GOT3 (cell line): Measurements from ENCODE around the gene NOP14.
"Not testable (repeated sequence)": the region's sequence is repeated elsewhere in the genome, so short reads cannot be mapped to it uniquely, and the experiment has no call there.

ENCODE experiments used
- DNase-seq: peaks from one replicate; lab custom pipeline; 2025; ENCODE audit warnings: mixed read lengths; lab: John Stamatoyannopoulos, UW

The NOP14 gene

DNA sequence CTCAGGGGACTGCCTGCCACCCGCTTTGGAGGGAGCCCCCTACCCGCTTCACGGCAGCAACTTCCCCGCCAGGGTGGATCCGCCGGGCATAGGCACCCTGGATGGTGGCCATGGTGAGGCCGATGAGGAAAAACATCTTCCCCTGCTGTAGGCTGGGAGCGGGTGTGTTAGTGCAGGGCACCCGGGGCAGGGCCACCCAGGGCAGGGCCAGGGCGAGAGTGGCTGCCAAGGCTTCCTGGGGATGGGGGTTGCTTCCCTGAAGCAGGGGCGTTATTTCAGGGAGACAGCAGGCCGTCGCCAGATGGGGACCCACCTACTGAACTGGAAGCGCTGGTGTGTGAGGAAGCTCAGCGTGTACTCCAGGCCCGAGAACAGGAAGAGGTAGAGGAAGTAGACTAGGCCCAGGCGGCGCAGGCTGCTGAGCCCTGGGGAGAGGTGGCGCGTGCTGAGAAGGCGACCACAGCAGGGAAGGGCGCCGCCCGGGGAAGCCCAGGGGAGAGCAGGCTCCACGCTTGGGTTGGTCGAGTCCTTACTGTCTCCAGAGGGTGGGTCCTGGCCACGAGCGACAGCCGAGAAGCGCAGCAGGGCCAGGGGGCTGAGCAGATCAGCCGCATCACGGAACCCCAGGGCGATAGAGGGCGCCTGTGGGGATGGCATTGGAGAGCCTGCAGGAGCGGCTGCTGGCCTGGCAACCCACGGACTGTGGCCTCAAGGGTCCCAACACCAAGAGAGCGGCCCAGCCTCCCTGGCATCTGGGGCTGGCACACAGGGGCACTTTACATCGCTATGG lies 31.5 kb downstream of the NOP14 start:
- no peak for DNase-seq

DNA sequence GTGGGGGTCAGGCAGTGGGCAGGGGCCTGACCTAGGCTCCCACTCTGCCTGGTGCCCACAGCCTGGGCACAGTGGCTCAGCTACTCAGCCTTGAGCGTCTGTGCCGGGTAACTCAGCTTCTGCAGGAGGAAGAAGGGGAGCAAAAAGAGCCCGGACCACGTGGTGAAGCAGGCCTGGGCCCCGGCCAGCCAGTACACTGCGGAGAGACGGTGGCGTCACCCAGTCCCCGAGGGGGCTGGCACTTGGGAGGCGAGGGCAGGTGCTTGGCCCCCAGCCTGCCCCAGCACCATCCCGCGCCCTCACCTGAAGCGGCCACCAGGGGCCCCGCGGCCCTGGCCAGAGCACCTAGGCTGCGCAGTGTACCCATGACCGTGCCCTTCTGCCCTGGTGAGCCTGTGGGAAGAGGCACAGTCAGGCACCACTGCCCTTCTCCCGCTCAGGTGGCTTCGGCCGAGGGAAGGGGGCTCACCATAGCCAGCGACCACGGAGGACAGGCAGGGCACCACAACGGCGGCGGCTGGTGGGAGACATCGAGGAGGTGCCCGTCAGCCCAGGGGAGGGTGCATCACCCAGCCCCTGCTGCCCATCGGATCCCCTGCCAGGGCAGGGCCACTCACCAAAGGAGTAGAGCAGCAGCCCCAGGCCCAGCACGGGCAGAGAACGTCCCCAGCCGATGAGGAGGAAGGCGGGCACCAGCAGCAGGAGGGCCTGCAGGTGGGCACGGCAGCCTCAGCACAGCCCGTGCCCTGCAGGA lies 32.3 kb downstream of the NOP14 start:
- no peak for DNase-seq

GRCh38 chr4:2930135-2930757 lies 33.0 kb downstream of the NOP14 start:
- no peak for DNase-seq

DNA sequence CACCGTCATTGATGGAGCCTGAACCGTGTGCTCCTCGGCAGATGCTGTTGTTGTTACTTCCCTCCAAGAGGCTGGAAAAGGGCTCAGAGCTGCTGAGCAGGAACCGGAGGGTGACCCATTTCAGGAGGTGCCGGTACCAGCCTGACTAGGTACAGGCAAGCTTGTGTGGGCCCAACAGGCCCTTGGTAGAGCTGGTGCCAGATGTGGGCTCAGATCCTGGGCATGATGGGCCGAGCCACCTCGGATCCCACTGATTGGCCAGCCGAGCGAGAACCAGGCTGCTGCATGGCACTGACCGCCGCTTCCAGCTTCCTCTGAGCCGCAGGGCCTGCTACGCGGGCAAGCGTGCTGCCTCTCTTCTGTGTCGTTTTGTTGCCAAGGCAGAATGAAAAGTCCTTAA lies 33.7 kb downstream of the NOP14 start:
- DNase-seq: no peak

DNA sequence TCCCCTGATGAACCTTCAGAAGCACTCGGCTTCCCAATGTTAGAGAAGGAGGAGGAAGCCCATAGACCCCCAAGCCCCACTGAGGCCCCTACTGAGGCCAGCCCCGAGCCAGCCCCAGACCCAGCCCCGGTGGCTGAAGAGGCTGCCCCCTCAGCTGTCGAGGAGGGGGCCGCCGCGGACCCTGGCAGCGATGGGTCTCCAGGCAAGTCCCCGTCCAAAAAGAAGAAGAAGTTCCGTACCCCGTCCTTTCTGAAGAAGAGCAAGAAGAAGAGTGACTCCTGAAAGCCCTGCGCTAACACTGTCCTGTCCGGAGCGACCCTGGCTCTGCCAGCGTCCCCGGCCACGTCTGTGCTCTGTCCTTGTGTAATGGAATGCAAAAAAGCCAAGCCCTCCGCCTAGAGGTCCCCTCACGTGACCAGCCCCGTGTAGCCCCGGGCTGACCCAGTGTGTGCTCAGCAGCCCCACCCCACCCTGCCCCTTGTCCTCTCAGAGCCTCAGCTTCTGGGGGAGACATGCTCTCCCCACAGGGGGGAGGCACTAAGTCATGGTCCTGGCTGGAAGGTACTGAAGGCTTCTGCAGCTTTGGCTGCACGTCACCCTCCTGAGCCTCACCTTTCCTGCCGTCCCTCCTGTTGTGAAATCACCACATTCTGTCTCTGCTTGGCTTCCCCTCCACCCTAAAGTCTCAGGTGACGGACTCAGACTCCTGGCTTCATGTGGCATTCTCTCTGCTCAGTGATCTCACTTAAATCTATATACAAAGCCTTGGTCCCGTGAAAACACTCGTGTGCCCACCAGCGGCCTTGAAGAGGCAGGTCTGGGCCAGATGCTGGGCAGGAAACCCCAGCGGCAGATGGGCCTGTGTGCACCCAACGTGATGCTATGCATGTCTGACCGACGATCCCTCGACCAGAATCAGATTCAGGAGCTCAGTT lies 34.7 kb downstream of the NOP14 start:
- DNase-seq: no peak

GRCh38 chr4:2927696-2928075 lies 35.5 kb downstream of the NOP14 start:
- DNase-seq: no peak

GRCh38 chr4:2927016-2927695 lies 36.0 kb downstream of the NOP14 start:
- DNase-seq: no peak

DNA sequence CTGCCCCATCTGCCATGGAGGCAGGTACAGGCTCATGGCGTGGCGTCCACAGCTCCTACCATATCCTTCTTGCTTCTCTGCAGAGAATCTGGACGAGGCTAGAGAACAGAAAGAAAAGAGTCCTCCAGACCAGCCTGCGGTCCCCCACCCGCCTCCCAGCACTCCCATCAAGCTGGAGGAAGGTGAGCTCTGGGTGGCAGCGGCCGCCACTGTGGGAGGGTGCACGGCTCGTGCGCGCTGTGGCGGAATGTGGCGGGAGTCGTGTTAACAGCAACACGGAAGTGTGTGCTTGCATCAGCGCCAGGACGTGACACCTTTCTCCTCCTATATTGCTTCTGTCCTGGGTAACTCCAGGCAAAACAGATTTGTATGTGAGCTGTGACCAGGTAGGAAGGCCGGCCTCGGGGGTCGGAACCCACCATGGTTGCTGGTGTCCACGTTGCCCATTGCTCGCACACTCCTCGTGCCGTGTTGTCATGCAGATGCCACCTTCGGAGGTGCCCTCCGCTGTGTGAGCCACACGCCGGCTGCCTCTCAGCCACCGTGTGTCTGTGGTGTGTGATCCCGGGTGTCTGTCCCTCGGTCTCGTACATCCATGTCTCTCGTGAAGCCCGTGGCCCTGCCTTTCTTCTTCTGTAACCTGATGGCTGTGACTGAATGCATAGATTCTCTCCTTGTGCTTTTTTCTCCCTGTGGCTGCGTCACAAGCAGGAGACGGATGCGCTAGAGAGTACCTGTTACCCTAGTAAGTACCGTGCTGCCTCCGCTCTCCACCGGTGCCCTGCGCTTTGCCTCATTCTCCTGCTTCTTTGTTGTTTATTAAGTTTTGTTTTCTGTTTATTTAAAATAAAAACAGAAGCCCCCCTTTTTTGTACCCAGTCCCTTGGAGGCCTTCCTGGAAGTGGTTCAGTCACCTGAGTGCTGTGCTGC lies 37.0 kb downstream of the NOP14 start:
- no peak for DNase-seq

DNA sequence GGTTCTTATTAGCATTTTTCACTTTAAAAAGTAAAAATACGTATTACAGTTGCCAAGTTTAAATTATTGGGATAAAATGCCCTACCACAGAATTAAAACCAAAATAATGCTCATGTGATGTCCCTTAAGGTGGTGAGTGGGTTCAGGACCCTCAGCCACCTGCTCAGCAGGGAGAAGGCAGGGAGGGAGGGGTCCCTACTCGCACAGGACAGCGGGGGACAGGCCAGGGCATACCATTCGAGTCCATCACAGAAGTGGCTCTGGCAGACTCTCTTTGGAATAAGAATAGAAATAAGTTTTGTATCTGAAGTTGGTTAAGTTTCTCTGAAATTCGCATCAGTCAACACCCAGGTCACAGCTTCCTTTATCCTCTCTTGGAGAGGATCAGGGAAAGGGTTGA lies 37.7 kb downstream of the NOP14 start:
- DNase-seq: no peak

- no peak for DNase-seq
These were observed 38.4 kb downstream of the NOP14 start for GRCh38 chr4:2924765-2925301.

GRCh38 chr4:2924286-2924685 lies 38.9 kb downstream of the NOP14 start:
- DNase-seq: no peak

DNA sequence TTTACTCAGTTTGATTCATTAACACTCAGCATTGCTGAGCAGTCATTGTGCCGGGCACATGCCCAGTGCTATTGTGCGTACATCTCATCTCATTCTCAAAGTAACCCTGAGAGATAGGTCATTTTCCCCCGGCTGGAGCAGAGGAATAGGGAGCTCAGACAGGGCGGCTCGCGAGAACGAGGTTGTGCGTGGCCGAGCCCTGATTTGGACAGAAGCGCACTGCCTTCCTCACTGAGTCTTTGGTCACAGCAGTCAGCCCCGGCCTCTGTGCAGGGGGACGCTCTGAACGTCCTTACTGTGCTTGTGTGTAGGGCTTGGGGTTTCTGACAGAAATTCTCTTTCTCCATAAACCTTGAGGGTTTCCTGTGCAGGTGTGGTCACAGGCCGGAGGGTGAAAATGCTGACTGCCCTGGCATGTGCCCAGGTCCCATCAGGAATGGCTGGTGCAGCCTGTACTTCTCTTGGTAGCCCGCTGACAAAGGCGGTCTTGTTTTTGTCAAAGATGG lies 39.5 kb downstream of the NOP14 start:
- DNase-seq: no peak

DNA sequence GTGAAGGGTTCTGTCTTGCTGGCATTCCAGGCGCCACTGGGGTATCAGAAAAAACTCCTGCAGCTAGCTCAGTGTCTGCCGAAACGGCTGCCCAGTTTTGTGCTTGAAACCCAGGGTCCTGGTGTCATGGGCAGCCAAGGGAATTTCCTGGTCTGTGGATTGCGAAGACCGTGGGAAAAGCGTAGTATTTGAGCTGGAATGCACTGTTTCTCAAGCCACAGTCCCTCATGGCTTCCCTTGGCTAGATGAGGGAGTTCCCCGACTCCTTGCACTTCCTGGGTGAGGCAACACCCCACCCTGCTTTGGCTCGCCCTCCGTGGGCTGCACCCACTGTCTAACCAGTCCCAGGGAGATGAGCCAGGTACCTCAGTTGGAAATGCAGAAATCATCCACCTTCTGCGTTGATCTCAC lies 40.1 kb downstream of the NOP14 start:
- no peak for DNase-seq

DNA sequence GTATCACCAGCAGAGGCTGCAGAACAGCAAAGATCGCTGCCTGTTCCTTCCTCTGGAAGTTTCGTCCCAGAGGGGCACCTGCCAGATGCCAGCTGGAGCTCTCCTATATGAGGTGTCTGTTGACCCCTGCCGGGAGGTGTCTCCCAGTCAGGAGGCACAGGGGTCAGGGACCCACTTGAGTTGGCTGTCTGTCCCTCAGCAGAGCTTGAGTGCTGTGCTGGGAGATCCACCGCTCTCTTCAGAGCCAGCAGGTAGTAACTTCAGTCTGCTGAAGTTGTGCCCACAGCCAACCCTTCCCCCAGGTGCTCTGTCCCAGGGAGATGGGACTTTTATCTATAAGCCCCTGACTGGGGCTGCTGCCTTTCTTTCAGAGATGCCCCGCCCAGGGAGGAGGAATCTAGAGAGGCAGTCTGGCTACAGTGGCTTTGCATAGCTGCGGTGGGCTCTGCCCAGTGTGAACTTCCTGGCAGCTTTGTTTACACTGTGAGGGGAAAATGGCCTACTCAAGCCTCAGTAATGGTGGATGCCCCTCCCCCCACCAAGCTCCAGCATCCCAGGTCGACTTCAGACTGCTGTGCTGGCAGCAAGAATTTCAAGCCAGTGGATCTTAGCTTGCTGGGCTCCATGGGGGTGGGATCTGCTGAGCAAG lies 40.6 kb downstream of the NOP14 start:
- not testable (repeated sequence) for DNase-seq

DNA sequence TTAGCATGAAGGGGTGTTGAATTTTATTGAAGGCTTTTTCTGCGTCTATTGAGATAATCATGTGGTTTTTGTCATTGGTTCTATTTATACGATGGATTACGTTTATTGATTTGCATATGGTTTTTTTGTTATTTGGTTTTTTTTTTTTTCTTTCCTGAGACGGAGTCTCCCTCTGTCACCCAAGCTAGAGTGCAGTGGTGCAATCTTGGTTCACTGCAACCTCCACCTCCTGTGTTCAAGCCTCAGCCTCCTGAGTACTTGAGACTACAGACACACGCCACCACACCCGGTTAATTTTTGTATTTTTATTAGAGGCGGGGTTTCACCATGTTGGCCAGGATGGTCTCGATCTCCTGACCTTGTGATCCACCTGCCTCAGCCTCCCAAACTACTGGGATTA lies 44.5 kb downstream of the NOP14 start:
- not testable (repeated sequence) for DNase-seq

- not testable (repeated sequence) for DNase-seq
These were observed 44.9 kb downstream of the NOP14 start for GRCh38 chr4:2918300-2918699.

GRCh38 chr4:2916696-2917095 lies 46.5 kb downstream of the NOP14 start:
- not testable (repeated sequence) for DNase-seq

- DNase-seq: no peak
These were observed 47.4 kb downstream of the NOP14 start for GRCh38 chr4:2915789-2916188.
